Measurements from ENCODE around the gene OR2M2. TPM values are rescaled to one million over a fixed set of nuclear protein-coding genes. Genes with fewer than 3 reads are reported as not detected.

OR2M2 gene
- total RNA-seq, 1 donor from 2014 or later = not detected

DNA sequence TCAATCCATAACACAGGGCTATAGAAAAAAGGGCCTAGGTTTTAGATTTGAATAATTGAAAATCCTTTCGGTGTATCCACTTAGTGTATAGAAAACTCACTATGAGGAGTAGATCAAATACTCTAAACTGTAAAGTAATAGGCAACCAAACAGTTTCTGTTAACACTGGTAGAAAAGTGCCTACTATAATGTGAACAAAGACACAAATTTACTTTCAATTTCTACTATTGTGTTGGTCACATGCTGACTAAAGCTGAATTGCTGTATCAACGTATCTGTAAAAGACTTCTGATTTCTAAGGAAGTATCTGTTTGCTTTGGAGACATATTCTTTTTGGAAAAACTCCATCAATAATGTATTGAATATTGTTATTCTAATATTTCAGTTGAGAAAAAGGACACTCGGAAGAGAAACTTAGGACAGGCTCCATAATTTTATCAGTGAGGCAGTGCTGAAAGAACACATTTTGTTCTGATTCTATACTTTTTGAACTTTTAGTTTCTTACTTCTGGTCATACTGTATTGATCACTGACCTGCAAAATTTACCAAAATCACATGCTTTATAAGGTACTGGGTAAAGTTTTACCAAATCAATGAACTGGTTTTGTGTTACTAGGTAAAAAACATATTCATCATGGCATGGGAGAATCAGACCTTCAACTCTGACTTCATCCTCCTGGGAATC is 30.0 kb upstream of the OR2M2 start, which contains the start of gene OR2M5:
OR2M5 (plus strand) TSS at position 636 of the 686 bp plus-strand sequence; CDS start at position 636, 0 bp downstream.
- no peaks in the 10 kb centered on the region for H3K27me3 Mint-ChIP-seq

DNA sequence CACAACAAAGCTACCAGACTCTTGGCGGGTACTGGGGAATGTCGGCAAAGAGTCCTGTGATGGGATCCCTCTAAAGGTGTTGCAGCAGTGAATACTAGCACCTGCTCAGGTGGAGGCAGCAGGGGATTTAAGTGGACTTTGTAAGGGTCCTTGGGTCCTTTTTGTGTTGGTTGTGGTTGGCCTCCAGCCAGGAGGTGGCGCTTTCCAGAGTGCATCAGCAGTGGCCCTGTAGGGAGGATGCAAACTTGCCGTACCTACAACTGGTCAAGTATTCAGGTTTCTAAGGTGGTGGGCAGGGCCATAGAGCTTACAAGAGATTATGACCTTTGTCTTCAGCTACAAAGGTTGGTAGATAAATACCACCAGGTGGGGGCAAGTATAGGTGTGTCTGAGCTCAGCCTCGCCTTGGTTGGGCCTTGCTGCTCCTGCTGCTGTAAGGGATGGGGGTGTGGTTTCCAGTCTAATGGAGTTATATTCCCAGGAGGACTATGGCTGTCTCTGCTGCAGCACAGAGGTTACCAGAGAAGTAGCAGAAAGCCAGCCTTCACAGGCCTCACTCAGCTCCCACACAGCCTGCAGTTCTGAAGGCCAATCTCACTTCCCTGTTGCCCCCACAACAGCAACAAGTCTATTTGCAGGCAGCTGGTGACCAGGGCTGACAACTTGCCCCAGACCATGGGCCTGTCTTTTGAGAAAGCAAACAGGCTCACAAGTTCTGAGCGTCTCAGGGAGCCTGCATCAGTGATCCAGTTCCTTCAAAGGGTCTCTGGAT is 22.4 kb upstream of the OR2M2 start:
- Mint-ChIP-seq H3K4me3 (ENCODE audit: low read depth) (no peak overlapping the region), H3K36me3 (ENCODE audit: insufficient read depth) (peaks cover 1% of the 10 kb centered on the region), H3K27ac (no peak overlapping the region), H3K9me3 (ENCODE audit: low read depth) (peaks cover 63% of the 10 kb centered on the region), H3K27me3 (no peaks in the 10 kb centered on the region), H3K4me1 (ENCODE audit: low read depth) (no peaks in the 10 kb centered on the region)
- TF ChIP-seq, protein P1, sequence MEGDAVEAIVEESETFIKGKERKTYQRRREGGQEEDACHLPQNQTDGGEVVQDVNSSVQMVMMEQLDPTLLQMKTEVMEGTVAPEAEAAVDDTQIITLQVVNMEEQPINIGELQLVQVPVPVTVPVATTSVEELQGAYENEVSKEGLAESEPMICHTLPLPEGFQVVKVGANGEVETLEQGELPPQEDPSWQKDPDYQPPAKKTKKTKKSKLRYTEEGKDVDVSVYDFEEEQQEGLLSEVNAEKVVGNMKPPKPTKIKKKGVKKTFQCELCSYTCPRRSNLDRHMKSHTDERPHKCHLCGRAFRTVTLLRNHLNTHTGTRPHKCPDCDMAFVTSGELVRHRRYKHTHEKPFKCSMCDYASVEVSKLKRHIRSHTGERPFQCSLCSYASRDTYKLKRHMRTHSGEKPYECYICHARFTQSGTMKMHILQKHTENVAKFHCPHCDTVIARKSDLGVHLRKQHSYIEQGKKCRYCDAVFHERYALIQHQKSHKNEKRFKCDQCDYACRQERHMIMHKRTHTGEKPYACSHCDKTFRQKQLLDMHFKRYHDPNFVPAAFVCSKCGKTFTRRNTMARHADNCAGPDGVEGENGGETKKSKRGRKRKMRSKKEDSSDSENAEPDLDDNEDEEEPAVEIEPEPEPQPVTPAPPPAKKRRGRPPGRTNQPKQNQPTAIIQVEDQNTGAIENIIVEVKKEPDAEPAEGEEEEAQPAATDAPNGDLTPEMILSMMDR (IDR thresholded peaks at IDR 0.05; ENCODE audit: unreplicated experiment) = no peak
- no peak for DNase-seq (ENCODE audit: low spot score, unreplicated experiment)

More for the DNA sequence above, 30.0 kb upstream of the OR2M2 start, which contains the start of gene OR2M5:
- H3K36me3 Mint-ChIP-seq (ENCODE audit: insufficient read depth) = peaks cover 3% of the 10 kb centered on the region
- no peak within 1 kb of the TSS for H3K4me3 Mint-ChIP-seq (ENCODE audit: low read depth)
- H3K9me3 Mint-ChIP-seq (ENCODE audit: low read depth) = peaks cover 70% of the 10 kb centered on the region
- H3K4me1 Mint-ChIP-seq (ENCODE audit: low read depth) = no peaks in the 10 kb centered on the region
- no peak for DNase-seq (ENCODE audit: low spot score, unreplicated experiment)
- TF ChIP-seq, protein P1 (IDR thresholded peaks at IDR 0.05; ENCODE audit: unreplicated experiment) = no peak
- no peak within 1 kb of the TSS for H3K27ac Mint-ChIP-seq

- H3K36me3 Mint-ChIP-seq (ENCODE audit: insufficient read depth) = no peaks in the 10 kb centered on the region
- H3K4me1 Mint-ChIP-seq (ENCODE audit: low read depth) = no peaks in the 10 kb centered on the region
- H3K4me3 Mint-ChIP-seq (ENCODE audit: low read depth) = no peak overlapping the region
- peaks cover 47% of the 10 kb centered on the region for H3K9me3 Mint-ChIP-seq (ENCODE audit: low read depth)
- TF ChIP-seq, protein P1 (IDR thresholded peaks at IDR 0.05; ENCODE audit: unreplicated experiment) = no peak
- no peaks in the 10 kb centered on the region for H3K27me3 Mint-ChIP-seq
- H3K27ac Mint-ChIP-seq = no peak overlapping the region
- DNase-seq (ENCODE audit: low spot score, unreplicated experiment) = no peak
These were observed 18.7 kb upstream of the OR2M2 start for GRCh38 chr1:248155927-248156326.

GRCh38 chr1:248158758-248159157 is 15.9 kb upstream of the OR2M2 start:
- TF ChIP-seq, protein P1 (IDR thresholded peaks at IDR 0.05; ENCODE audit: unreplicated experiment) = no peak
- H3K36me3 Mint-ChIP-seq (ENCODE audit: insufficient read depth) = no peaks in the 10 kb centered on the region
- no peak overlapping the region for H3K27ac Mint-ChIP-seq
- peaks cover 39% of the 10 kb centered on the region for H3K9me3 Mint-ChIP-seq (ENCODE audit: low read depth)
- DNase-seq (ENCODE audit: low spot score, unreplicated experiment) = no peak
- H3K4me1 Mint-ChIP-seq (ENCODE audit: low read depth) = no peaks in the 10 kb centered on the region
- no peak overlapping the region for H3K4me3 Mint-ChIP-seq (ENCODE audit: low read depth)
- no peaks in the 10 kb centered on the region for H3K27me3 Mint-ChIP-seq

- no peaks in the 10 kb centered on the region for H3K27me3 Mint-ChIP-seq
- H3K9me3 Mint-ChIP-seq (ENCODE audit: low read depth) = peaks cover 31% of the 10 kb centered on the region
- peaks cover 2% of the 10 kb centered on the region for H3K36me3 Mint-ChIP-seq (ENCODE audit: insufficient read depth)
- H3K27ac Mint-ChIP-seq = no peak overlapping the region
- no peak for DNase-seq (ENCODE audit: low spot score, unreplicated experiment)
- no peaks in the 10 kb centered on the region for H3K4me1 Mint-ChIP-seq (ENCODE audit: low read depth)
- TF ChIP-seq, protein P1 (IDR thresholded peaks at IDR 0.05; ENCODE audit: unreplicated experiment) = no peak
- H3K4me3 Mint-ChIP-seq (ENCODE audit: low read depth) = no peak overlapping the region
These were observed 10.6 kb upstream of the OR2M2 start for GRCh38 chr1:248164031-248164430.

Measured in progenitor cell of endocrine pancreas (in vitro differentiated cells).